A204.1 (cell line): Measurements from ENCODE around the gene PLEKHG7.
"Not testable (repeated sequence)": the region's sequence is repeated elsewhere in the genome, so short reads cannot be mapped to it uniquely, and the experiment has no call there.

Source experiments
- FAIRE-seq: peaks from 2 replicates; lab custom pipeline; 2012; peaks lifted over from hg19 to GRCh38; lab: Jason Lieb, UNC

PLEKHG7 gene

DNA sequence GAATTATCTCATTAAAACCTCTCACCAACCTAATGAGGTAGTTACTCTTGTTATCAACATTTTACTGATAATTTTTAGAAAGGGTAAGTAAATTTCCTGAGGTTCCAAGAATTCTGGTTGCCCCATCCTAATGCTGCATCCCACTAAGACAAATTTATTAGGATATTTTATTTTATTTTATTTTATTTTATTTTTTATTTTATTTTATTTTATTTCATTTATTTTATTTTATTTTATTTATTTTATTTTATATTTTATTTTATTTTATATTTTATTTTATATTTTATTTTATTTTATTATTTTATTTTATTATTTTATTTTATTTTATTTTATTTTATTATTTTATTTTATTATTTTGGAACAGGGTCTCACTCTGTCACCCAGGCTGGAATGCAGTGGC is 46.9 kb downstream of the PLEKHG7 start:
- FAIRE-seq, result peak; percentile 99

DNA sequence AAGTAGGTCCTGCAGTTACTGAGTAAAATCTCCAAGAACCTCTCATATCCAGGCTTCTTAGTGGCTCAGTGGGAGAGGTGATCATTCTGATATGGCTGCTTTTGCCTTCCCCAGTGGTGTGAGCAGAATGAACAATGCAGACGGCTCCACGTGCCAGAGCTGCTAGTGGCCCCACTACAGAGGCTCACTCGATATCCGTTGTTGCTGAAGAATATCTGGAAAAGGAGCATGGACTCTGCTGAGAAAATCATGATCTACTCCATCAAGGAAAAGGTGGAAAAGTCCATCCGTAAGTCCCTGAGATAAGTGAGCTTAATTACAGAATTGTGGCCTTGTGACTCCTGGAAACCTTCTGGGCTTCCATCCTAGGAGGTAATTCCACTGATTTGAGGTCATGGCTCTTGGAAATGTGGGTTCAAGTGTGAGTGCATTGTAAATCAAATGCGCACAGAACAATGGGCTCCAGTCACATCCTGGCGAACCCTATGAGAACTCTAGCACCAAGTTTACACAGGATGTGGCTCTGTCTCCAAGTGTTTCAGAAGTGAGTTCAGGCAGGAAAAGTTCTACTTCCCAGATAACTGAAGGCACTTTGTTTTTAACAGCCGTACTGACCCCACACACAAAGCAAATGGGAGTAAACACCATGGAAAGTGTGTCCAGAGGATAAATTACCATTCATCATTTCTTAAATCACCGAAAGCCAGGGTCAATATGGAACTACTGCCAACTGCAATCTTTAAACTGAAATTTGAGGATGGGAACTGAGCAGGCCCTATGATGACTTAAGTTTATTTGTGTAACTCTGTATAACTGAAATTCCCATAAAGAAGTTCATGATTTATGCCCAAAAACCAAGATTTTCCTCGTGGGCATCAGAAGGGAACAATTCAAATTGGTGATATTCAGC is 51.4 kb downstream of the PLEKHG7 start:
- no peak for FAIRE-seq

DNA sequence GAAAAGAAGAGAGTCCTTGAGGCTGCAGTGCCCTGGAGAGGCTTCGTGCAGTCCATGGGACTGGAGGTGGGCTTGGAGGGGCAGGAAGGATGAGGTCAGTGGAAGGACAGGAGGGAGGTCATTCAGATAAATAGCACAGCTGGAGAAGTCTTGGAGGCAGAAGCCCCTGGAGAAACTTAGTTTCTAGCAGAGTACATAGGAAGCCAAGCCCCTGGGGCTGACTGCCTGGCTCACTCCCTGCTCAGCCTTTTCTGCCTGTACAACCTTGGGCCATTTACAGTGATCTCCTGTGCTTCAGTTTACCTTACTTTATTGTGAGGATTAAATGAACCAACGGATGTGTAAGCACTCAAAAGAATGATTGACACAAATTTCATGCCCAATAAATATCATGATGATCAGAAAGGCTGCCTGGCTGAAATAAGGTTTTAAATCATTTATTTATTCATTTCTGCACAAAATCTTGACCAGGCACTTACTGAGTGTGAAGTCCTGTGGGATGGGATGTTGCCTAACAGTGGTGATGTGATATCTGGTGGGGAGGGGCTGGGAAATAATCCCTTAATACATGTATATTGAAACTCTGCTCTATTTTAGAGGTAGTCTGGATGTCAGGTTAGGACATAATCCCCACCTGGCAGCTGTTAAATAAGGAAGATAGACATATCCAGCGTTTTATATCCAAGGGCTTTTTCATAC is 54.3 kb downstream of the PLEKHG7 start:
- FAIRE-seq, result no peak

DNA sequence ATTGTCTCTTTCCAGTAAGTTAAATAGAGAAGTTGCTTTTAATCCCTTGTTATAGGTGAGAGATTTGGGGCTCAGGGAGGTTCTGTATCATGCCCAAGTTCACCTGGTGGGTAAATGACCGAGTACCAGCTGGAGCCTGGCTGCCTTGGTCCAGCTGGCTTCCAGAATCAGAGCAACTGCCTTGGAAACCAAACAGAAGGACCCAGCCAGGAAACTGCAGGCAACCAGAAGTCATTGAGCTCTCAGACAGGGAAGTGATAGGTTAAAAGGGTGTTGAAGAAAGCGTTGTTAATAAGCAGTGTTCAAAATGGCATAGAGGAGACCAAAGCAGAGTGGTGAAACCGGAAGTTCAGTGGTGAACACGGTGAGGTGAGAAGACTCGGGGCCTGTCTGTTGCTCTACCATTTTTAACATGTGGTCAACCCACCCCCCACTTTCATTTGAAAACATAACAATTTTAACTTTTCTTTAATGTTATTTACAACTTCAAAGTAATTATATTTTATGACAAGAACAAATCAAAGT is 54.9 kb downstream of the PLEKHG7 start:
- no peak for FAIRE-seq

DNA sequence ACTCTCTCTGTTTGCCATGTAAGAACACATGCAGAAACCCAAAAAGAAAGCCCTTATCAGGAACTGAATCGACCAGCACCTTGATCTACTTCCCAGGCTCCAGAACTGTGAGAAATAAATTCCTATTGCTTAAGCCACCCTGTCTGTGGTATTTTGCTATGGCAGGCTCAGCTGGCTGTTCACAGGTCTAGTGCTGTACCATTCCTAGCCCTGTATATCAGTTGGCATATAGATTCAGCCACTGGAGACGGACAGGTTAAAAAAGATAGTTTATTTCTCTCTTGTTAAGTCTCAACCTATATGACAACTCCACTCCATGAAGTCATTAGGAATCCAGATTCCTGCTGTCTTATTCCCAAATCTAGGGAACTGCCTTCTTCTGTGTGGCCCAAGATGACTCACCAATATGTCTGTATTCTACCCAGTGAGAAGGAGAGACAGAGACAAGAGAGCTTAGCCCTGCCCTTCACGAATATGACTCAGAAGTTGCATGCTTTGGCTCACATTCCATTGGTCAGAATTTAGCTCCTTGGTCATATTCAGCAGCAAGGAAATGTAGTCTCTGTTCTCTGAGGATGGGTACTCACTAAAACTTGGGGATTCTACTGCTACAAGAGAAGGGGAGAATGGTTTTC is 57.0 kb downstream of the PLEKHG7 start:
- no peak for FAIRE-seq

DNA sequence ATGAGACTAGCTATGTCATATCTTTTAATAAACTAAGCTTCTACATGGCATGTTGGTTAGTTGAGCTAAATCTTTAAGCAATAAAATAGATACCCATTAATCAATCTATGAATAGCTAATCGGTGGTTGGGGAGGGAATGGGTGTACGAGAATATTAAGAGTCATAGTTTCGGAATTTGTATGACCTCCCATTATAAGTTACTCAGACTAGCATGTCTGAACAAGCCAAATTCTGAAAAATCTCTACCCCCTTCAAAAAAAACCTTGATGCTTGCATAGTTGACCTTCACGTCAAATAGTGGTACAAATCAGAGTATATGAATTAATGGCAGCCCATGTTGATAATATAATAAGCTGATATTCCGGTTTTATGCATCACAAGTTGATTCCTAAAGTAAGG is 60.0 kb downstream of the PLEKHG7 start:
- FAIRE-seq, result no peak

DNA sequence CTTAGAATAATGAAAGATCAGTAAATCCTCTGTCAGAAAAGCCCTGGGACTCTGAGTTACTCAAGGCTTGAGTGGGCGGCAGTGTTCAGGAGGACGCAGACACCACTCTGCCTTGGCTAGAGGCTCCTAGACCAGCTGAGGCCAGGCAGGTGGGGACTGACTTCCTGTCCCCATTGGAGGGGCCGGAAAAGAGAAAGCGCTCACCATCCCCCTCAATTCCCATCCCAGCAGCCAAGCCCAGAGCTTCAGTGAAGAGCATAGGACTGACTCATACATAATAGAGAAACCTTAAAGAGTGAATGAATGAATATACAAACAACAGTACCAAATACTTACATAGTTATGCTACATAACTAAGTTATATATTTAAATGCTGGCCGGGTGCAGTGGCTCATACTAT is 62.0 kb downstream of the PLEKHG7 start:
- FAIRE-seq, result no peak

DNA sequence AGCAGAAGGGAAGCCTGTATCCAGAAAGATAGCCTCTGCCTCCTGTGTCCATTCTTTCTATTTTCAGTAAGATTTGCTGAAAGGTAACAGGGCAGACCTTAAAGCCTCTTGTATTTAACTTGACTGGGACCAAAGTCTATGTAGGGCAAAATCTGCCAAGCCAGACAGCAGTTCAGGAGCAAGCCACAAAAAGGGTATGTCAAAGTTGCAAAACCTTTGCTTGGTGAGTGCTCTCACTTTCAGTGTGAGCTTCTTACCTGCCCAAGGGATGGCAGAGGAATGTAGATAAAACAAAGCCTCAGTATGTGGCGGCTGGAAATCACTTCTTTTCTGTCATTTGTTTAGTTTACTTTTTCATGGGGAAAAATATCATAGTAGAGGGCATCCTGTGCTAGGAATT is 63.1 kb downstream of the PLEKHG7 start:
- no peak for FAIRE-seq

DNA sequence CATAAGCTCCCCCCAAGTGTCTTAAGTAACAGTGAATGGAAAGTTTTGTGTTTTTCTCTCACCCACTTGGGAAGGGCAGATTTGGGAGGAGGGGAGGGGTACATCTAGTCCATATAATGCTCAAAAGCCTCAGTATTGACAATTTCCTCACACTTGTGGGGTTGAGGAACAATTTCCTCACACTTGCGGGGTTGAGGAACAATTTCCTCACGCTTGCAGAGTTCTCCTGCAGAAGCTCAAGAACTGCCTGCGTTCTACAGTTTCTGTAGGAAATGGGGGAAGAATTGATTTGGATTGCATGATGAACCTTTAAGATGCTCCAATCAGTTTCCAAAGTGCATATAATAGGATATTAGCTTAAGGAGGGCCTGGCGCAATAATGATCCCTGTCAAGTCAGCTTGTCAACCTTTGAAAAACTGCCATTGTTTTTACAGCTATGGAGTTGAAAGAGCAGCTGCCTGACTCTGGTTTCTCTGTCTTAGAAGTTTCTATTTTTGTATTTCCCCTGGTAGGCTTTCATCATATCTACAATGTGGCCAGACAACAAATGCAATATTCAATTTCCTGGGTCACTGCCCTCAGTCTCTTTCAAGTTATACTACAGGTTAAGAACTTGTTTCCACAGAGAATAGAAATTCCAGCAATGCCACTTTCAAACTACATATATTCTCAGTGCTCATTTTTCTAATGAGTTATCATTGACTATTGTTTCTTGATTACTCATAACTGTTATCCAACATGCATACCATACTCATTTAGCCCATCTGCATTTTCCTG is 66.5 kb downstream of the PLEKHG7 start:
- FAIRE-seq, result no peak

DNA sequence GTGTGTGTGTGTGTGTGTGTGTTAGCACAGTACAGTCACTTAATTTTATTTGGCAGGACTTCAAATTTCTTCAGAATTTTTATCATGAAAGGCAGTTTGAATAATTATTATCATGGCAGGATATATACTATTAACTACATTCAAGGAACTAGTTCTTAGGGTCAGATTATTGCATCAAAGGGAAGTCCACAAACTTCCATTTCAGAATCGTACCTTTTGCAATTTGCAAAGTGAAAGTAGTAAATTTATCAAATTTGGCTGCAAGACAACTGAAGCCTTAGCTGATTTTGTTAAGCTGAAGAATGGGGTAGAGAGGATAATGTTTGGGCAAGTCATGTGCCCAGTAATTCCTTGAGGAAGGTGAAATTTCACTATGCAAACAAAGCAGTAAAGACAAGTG is 68.2 kb downstream of the PLEKHG7 start:
- no peak for FAIRE-seq

DNA sequence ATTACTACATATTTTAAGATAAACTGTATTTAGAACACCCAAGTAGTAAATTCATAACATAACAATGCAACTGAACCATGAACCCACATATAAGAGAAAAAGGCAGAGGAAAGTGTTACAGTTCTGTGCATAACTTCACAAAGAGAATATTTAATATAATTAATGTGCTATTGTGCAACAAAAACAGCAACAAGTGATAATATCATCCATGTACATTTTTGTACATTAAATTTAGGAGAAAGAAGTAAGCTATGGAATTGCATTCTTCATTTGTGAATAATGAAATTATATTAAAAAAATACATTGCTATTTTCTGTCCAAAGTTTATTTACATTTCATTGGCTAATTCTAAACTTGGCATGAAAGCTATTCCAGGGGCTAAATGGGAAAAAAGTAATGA is 72.6 kb downstream of the PLEKHG7 start:
- FAIRE-seq, result no peak

DNA sequence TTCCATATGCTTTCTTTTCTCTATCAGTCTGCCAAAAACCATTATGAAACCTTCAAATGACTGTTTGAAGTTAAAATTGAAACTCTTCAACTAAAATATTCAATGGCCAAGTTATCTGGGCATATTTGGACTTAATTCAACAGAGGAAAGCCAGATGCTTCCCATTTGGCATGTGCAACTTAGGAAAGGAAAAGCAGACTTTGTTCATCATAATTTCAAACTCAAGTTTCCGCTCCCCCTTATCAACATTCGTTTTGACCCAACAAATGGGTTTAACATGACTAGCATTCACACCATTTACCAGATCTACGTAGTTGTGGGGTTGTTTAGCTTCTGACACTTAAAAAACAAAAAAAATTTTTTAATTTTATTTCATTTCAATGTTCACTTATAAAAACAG is 75.7 kb downstream of the PLEKHG7 start:
- FAIRE-seq, result no peak

DNA sequence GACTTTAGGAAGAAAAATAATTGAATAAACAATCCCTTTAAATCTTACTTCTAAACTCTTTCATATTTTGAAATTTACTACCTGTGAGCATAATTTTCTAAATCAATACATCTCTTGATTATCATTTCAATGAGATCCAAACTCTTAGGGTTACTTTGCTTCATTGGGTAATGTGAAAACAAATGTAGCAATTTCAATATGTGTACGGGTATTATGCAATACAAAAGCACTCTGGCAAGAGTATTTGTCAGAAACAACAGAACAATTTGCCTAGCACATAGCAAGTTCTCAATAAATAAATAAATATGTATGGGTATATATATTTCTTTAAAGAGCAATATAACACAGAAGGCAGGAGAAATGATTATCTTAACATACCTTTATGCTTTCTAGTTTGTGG is 77.1 kb downstream of the PLEKHG7 start:
- peak; percentile 64 for FAIRE-seq

DNA sequence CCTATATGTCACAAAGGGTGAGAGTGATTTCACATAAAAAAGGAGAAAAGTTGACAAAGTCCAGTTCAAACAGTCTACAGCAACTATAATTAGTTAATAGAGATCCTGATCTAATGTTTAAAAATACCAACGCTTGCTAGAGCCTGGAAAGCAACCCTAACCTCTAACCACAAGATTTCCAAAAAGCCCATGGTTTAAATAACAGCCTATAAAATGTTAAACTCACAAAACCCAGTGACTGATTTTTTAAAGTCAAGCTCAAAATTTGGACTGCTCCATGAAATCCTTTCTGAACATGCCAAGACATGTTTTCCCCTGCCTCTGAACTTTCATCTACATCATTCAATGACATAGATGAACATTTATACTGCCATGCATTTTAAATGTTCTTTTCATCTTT is 81.6 kb downstream of the PLEKHG7 start:
- no peak for FAIRE-seq

DNA sequence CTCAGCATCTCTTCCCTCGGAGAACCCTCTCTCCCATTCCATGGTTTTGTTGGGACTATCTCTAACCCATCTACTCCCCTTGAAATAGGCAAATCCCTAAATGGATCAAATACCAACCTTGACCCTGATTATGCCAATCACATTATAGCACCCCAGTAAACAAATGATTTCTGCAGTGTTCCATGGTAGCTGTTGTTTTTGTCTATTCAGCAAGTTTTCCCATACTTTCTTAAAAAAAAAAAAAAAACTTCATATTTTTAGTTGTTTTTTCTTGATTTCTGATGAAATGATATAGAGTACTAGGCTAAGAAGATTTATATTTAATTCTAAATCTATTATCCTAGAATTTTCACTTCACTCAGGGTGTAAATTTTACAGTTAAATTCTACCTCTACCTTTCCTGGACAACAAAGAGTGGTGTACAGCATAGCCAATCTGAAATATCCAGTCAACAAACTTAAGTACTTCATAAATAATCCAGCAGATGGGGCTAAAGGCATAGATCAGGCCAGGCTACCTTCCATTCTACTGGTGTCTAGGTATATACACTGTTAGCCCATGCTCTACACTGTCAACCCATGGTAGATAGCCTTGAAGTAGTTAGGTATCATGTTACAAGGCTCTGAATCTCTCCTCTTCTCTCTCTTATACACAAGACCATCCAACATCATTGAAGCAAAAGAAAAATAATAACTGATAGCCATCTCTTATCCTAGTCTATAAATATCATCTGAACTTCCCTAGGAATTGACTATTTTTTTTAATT is 82.2 kb downstream of the PLEKHG7 start:
- FAIRE-seq, result peak; percentile 93

DNA sequence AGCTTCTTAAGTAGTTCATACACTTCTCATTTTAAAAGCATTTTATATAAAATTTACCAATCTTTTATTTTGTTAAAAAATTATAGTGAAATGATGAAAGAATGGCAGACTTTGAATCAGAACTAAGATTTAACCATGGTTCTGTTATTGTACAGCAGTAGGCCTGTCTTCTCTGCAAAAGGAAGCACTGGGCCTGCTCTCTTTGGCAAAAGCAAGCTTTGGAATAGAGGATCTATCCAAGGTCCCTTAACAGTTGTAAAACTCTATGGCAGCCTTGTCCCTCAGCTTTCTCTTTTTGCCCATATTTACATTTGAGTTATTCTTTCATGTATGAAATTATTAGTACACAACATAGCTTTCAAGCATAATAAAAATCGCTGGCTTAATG is 82.8 kb downstream of the PLEKHG7 start:
- FAIRE-seq, result no peak

DNA sequence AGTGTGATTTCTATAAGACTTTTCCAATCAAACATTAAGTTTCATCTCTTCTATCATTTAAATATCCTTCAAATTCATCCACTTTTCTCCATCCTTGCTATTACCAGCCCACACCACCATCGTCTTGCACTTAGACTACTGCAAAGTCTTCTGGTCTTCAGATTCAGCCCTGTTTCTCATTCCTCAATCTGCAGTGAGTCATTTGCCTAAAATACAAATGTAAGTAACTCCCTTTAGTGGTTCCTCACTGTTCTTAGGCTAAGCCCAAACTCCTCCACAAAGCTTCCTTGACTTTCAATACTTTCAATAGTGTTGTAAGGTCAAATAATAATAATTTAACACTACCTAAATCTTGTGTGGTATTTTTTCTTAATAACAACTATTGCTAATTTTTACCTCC is 83.3 kb downstream of the PLEKHG7 start:
- FAIRE-seq, result no peak

DNA sequence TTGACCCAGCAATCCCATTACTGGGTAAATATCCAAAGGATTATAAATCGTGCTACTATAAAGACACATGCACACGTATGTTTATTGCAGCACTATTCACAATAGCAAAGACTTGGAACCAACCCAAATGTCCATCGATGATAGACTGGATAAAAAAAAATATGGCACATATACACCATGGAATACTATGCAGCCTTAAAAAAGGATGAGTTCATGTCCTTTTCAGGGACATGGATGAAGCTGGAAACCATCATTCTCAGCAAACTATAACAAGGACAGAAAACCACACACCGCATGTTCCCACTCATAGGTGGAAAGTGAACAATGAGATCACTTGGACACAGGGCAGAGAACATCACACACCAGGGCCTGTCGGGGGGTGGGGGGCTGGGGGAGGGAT is 91.6 kb downstream of the PLEKHG7 start:
- not testable (repeated sequence) for FAIRE-seq

DNA sequence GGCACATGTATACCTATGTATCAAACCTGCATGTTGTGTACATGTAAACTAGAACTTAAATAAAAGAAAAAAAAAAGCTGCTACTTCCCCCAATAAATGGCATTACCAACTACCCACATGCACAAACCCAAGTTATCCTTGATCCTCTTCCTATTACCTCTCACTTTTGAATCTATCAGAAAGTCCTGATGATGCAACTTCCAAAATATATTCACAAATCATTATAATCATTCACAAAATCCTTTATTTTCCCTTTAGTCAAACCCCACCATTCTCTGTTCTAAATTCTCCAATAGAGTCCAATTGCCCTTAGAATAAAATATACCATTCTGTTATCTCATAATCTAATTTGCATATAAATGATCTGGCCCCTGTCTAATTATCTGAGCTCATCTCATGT is 92.0 kb downstream of the PLEKHG7 start:
- FAIRE-seq, result no peak

DNA sequence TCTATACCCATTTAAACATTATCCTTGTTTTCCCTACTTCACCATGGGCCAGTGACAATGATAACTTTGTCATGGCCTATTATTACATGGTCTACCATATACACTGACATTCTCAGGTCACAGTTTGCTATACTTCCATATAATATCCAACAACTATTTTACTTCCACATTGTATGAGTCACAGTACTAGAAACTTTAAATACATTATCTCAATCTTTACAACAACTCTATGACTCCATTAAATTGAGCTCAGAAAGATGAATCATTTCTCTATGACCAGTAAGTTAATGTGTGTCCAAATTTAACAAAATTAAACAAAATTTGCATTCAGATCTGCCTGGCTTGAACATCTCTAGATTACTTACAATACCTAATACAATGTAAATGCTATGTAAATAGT is 93.9 kb downstream of the PLEKHG7 start:
- FAIRE-seq, result no peak

DNA sequence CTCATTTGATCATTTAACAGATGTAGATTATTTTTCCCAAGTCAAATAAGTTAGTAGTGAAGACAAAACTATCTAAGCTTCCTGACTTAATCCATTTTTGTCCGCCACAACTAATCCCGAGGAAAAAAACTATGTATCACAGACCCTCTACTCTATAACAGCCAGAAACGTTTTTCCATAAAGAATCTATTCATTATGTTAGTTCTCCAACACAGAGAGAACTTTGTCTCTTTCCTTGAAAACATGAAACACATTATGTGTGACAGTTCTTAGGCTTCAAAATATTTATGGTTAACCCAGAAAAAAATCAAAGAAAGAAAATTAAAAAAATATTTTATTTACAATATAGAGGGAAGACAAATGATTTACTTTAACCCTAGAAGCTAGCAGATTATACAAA is 100.1 kb downstream of the PLEKHG7 start:
- no peak for FAIRE-seq

DNA sequence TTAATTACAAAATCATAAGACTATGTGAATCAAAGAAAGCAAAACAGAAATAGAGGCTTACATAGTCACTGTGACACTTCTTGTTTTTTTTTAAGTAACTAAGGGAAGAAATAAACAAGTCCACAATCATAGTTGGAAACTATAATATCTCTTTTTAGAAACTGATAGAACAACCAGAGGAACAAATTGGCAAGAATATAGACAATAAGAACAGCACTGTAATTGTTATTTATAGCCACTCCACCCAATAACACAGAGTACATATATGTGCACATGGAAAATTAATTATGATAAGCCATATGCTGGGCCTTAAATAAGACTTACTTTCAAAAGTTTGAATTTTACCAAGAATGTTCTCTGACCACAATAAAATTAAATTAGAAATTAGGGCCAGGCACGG is 101.1 kb downstream of the PLEKHG7 start:
- no peak for FAIRE-seq
